ENCODE results near the gene SLC46A2.

Gene SLC46A2

DNA sequence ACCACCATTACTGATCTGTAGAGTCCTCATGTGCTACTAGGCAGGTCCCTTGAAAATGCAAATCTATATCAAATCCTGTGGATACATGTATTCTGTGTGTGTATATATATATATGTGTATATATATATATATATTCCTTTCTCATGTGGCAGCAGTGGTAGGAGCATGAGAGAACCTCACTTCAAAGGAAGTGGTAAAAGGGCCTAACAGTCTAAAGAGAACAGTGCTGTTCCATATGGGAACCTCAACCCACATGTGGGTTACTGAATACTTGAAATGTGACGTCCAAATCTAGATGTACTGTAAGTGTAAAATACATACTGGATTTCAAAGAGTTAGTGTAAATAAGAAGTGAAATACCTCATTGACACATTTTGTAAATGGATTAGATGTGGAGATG is 5.4 kb downstream of the SLC46A2 start:
- no peak for DNase-seq (ENCODE audit: low read depth)

DNA sequence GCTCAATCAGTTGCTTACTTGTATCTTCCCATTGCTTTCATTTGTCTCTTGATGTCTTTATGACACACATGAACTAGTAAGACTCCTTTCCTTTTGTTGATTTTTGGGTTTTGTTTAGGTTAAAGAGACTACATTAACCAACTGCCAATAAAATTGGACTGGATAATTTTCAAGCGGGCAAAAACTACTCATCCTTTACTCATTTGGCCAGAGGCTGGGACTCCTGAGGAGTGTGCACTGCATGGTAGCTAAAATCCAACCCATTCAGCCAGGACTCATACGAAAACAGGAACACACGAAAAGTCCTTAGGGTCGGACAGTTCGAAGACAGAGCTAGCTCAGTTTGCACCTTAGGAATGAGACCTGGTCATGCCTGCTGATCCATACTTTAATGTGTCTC is 6.0 kb downstream of the SLC46A2 start:
- no peak for DNase-seq (ENCODE audit: low read depth)

DNA sequence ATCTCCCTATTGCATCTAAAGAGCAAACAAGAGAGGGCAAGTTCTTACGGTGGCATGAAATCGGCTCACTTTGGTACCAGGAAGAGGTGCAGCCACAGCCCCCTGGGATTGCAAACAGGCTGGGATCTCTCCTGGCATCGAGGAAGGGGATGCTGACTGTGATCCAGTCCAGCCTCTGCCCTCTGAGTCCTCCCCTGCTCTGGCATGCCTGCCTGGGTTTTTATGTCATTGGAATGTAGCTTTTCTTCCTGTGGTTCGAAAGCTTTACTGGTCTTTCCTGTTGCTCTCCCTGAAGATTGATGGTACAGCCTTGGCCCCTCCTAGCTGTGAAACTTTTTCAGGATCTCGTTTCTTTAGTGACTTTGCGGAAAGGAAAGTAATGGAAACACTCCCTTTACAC is 6.6 kb downstream of the SLC46A2 start:
- DNase-seq (ENCODE audit: low read depth) = no peak

DNA sequence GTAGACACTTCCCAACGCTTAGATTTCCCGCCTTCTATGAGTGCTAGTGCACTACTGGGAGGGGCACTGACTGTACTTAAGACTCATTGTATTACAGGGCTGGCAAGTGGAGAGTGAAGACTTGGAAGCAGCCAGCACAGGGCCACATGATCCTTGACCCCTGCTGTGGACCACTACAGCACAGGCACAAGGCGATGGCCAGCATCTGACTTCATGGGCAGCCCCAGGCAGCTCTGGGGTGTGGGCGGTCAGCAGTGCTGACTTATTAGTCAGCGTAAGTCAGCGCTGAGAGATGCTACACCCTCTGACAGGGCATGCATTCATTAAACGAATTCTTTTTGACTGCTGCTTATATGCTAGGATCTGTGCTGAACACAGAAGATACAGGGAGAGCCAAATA is 9.3 kb downstream of the SLC46A2 start:
- no peak for DNase-seq (ENCODE audit: low read depth)

DNA sequence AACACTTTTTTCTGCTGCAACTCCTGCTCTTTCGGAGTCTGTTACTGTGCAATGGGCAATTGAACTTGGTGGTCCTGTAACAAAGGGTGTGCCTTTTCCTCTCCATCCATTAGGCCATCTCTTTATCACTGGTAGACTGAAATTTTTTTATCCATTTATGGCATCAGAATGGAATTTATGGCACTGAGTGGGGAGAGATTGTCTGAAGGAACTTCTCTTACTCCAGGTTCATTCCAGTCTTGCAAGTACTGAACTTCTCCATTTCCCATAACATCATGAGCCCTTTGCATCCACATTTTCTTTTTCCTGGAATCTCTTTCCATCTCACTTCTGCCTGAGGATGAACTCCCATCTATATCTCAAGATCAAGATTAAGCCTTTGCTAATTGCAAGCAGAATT is 10.0 kb downstream of the SLC46A2 start:
- no peak for DNase-seq (ENCODE audit: low read depth)

DNA sequence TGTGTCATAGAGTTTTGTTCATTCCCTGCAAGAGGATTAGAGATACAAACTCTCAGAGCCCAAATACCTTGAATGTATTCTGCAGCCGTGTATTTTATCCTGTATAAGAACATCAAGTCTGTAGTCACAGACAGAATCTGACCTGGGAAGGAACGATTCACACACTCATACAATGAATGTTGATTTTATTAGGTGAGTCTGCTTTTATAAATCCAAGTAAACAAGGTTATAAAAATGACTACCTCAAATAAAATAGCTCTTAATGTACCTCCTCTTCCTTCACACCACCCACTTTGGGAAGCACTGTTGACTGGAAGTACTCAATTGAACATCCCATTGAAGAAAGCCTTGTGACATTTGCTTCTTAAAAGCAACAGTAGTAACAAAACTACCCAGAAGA is 11.9 kb downstream of the SLC46A2 start:
- DNase-seq (ENCODE audit: low read depth) = no peak

DNA sequence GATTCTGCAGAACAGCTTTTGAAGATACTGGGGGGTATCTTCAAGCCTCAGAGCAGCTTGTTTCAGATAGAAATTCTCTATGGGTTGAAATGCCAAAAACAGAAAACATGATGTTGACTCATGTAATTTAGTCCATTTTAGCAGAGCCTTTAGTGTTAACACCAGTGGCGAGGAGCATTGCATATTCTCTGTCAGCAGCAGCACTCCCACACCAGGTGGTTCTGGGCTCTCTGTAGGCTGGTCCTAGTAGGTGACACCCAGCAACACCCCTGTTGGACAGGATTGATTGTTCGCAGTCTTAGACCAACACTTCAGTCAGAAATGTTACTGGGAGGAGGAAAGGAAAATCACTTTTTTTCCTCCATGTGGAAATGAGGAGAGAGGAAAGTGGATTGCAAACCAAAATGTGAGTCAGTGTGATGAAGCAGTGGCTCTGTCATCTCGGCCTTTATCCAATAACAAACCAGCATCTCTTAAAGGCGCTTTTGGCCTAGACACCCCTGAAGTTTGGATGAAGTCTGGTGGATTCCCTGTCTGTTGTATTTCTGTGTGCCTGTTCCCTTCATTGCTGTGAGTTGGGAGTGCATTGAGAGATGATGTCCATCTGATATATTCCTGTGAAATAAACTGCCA is 16.8 kb downstream of the SLC46A2 start:
- DNase-seq (ENCODE audit: low read depth) = no peak

DNA sequence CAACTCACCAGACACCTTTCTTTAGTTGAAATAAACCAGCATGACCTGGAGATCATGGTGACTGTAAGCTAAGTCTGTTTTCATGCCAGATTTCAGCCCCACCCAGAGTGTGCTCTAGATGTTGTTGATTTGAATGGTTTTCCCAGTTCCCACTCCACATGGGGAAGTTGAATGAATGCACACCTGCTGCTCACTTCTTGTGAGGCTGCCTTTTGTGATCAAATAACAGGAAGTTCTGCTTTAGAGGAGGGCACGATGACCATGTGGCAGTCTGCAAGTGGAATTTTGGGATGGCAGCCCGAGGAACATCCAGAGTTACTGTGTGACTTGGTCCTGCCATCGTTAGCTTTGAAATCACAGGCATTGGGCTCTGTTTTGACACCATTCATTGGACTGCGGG is 18.7 kb downstream of the SLC46A2 start:
- DNase-seq (ENCODE audit: low read depth) = no peak

DNA sequence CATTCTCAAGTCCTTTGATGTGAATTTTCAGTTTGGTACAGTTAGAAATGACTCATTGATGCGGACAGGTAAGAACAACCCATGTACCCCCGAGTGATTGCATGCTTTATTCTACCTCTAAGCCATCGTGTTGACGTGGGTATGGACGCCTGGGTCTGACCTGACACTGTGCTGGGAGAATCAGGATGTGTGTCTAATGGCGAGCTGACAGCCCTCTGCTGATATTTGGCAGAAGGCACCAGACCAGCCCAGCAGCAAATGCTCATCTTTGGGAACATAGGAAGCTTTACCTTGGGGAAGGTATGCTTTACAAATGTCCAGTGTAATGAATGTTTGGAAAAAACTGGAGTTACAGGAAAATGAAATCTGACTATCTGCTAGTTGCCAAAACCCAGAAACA is 20.1 kb downstream of the SLC46A2 start:
- DNase-seq (ENCODE audit: low read depth) = no peak

DNA sequence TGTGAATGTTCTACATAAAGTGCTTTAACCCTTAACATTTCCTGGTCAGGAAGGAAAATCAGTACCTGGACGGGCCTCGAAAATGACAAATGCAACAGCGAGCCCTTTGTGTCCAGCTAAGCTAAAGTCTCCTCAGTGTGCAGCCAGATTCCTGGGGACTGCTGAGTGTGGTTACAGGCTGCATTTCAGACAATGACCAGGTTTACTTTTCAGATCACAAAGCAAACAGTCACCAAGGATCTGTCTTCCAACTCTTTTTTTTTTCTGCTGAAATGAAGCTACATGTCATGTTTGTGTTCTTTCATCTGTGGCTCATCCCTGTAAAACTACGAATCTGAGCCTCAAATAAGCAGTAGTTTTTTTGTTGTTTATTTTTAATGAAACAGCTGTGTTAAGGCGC is 20.8 kb downstream of the SLC46A2 start:
- DNase-seq (ENCODE audit: low read depth) = no peak

DNA sequence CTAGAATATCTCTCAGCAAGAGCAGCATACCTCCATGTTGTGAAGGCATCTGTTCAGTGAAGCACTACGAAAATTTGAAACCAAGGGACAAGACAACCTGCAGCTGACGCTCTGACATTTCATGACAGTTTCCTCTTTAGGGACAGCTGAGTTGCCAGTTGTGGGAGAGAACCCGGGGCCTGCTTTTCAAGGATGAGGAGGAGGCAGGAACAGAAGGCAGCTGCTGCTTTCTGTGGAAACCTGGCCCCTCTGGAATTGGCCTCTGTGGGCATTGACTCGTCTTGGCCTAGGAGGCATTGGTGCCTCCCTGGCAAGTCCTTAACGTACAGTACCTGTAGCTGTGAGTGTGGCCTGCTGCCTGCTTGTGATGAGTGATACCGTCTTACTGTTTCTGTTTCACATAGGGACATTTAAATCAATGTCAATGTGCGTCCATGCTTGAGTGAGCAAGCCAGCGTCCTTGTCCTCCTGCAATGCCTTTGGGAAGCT is 21.6 kb downstream of the SLC46A2 start:
- no peak for DNase-seq (ENCODE audit: low read depth)

DNA sequence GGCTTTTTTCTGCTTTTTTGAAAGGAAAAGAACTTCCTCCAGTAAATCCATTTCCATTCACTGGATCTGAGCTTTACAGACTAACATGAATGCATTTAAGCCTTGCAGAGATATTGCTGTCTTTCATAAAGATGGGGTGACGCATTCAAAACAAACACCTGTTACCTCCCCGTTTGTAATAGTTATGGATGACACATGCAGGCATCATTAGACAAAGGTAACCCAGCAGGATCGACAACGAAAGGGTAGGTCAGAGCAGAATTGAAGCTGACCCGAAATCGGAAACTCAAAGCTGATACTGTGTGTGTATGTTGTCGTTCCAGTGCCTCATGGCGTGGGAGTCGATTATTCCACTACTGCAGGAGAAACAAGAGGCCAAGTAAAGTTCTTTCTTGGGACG is 22.2 kb downstream of the SLC46A2 start:
- no peak for DNase-seq (ENCODE audit: low read depth)

DNA sequence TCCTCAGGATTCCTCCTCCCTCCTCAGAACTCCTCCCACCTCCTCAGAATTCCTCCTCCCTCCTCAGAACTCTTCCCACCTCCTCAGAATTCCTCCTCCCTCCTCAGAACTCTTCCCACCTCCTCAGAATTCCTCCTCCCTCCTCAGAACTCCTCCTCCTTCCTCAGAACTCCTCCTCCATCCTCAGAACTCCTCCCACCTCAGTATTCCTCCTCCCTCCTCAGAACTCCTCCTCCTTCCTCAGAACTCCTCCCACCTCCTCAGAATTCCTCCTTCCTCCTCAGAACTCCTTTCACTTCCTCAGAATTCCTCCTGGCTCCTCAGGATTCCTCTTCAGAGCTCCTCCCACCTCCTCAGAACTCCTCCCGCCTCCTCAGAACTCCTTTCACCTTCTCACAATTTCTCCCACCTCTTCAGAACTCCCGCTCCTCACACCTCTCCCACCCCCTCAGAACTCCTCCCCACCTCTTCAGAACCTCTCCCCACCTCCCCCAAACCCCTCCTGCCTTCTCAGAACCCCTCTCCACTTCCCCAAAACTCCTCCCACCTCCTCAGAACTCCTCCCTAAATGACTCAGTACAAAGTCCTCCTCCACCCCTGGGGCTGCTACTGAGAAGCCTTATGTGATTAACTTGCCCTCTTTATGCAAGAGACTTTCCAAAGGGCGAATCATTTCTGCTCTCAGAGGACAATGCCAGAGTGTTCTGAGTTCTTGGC is 23.2 kb downstream of the SLC46A2 start:
- DNase-seq (ENCODE audit: low read depth) = peak; percentile 18

DNA sequence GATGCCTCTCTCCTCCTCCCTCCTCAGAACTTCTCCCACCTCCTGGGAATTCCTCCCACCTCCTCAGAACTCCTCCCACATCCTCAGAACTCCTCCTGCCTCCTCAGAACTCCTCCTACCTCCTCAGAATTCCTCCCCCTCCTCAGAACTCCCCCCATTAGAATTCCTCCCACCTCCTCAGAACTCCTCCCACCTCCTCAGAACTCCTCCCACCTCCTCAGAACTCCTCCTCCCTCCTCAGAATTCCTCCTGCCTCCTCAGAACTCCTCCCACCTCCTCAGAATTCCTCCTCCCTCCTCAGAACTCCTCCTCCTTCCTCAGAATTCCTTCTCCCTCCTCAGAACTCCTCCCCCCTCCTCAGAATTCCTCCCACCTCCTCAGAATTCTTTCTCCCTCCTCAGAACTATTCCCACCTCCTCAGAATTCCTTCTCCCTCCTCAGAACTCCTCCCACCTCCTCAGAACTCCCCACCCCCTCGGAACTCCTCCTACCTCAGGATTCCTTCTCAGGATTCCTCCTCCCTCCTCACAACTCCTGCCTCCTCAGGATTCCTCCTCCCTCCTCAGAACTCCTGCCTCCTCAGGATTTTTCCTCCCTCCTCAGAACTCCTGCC is 23.9 kb downstream of the SLC46A2 start:
- no peak for DNase-seq (ENCODE audit: low read depth)

DNA sequence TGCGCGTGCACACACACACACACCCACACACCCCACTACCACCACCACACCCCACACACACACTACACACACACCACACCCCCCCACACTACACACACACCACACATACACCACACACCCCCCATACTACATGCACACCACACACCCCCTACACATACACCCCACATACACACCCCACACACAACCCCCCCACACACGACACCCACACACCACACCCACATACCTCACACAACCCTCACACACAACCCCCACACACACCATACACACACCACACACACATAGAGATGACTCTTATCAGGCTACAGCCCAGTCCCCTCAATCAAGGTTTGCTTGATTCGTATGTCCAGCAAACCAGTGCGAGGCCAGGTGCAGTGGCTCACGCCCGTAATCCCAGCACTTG is 25.7 kb downstream of the SLC46A2 start:
- no peak for DNase-seq (ENCODE audit: low read depth)

DNA sequence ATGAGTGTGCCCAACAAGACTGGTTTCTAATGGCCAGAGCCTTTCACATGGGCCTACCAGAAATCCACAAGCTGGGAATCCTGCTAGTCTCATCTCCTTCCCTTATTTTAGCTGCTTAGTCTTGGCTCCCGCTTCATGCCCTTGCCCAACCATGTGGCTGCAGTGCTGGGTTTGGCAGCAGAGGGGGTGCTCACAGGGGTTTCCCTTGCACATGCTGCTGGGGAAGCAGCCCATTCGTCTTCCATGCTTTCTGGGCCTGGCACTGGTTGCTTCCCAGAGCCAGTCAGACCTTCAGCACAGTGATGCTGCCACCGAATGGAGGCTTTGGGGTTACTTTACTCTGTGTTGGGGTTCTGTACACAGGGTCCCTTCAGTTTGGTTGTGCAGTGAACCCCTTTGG is 26.3 kb downstream of the SLC46A2 start:
- no peak for DNase-seq (ENCODE audit: low read depth)

DNA sequence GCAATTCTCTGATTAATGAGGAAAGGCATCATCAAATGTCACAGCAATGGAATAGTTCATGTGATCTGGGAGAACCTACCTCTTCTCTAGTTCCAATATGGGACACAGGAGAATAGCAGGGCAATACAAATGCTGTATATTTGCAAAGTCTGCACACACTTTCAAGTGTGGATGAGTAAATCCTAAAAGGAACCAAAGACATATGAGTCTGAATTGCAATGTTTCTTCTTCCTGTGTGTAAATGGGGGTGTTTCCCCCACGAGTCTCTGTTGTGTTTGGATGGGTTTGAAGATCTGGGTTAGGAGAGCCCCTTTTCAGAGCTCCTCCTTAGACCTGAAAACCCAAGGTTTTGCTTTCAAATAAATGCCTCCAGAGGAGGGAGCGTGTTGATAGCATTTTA is 26.9 kb downstream of the SLC46A2 start:
- no peak for DNase-seq (ENCODE audit: low read depth)

DNA sequence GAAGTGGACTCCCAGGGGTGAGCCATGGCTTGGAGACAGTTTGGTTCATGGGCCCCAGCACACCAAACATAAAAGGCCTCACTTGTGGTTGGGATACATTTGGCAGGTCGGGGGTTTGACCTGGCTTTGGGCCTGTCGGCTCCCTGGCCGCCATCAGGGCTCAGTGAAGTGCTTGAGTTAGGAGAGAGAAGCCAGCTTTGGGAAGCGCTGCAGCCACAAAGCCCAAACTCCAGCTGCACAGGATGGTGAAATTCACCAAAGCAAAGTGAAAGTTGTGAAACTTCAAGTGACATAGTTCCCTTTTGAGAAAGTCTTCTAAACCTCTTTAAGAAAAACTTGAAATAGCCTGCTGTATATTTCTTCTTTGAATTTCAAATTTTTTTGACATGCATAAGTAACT is 27.5 kb downstream of the SLC46A2 start:
- DNase-seq (ENCODE audit: low read depth) = no peak

DNA sequence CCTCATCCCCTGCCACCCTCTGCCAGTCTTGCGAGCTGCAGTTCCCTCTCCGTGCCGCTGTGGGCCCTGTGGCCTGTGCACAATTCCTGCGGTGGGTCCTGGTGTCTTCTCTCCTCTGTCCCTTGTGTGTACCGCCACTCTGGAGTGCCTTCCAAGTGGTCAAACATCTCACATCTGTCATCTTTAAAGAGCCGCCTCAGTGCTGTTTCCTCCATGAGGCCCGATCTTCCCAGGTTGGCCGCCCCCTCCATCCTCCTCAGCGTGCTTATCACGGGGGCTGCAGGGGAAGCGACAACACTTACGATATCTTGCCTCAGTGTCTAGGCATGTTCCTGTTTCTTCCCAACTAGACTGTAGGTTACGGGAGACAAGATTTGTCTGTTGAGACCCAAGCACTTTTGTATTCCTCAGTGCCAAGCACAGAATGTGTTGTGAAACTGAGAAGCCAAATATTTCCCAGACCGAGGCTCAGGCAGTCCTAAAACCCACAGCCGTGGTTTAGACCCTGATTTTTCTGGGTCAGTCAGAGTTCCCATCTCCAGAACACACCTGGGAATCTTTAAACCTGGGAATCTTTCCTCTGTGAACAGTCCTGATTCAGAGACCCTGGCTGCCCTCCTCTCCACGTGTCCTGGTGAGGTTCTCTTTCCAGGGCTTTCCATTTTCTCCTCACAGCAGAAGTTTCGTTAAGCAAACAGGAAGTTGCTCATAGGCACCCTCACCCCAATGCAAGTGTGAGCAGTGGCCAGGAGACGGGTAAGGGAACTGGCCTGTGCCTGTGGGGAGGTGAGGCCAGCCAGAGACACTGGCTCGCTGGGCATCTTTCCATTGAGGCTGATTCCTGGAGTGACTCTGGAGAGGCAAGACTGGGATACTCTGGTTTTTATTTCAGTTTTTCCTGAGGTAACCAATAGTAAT is 28.8 kb downstream of the SLC46A2 start:
- no peak for DNase-seq (ENCODE audit: low read depth)

DNA sequence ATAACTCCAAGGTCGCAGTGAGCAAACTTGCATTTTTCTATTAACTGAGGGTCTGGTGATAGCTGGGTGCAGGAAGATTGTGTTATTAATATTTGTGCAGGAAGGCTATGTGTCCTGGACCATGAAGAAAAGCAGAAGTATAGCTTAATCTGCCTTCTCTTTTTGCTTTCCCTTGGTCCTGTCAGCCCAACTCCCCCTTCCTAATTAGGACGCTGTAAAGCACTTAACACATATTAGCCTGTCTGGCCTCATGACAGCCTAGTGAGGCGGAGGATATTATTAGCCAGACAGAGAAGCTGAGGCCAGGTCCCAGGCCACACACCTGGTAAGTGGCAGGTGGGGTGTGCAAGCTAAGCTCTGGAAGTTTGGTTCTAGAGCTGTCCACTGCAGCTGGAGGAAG is 29.5 kb downstream of the SLC46A2 start:
- DNase-seq (ENCODE audit: low read depth) = no peak

DNA sequence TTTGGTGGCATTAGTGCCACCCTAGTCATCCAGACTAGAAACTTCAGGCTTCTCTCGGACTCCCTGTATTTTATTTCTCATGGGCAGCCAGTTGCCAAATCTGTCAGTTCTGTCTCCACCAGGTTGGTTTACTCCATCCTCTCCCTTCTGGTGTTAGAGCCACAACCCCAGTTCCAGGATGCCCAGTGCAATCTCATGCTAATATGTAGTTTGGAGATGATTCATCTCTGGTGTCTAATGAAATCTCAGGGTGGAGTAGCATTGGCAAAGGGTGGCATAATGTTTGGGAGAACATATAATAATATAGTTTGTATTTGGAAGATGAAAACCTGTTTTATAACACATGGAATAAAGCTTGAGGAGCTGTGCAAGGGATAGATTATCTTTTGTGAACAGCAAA is 30.2 kb downstream of the SLC46A2 start:
- DNase-seq (ENCODE audit: low read depth) = no peak

DNA sequence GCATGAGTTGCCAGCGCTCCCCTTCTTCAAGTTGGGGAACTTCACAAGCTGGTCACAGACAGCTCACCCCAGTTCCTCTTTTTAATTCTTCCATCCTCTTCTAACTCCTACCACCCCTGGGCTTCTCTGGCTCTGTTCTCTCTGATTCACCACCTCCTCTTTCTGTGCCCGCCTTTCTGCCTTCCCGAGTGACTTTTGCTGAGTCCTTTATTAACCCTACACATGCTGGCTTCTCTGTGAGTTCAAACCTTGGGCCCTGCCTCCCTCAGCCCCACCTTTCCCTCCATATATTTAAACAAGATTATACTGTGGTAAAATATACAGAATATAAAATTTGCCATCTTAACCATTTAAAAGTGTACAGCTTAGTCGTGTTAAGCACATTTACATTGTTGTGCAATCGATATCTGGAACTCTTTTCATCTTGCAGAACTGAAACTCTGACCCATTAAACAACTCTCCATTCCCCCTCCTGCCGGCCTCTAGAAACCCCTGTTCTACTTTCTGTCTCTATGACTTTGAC is 32.0 kb downstream of the SLC46A2 start:
- no peak for DNase-seq (ENCODE audit: low read depth)
